OCI-LY3 (cell line): ENCODE measurements around the gene HSD11B2.

Source experiments
- H2AFZ ChIP-seq: fragments of 200-600, 300-600 bp; shearing (Covaris generic); 2 replicates; pipeline ENCODE4 v1.6.0; 2014; ENCODE audit warnings: antibody characterized with exemption, low read depth, low read length
- H3K27ac ChIP-seq: fragments of 200-600, 300-600 bp; sonication (generic); 2 replicates; pipeline ENCODE4 v1.5.1; 2014; ENCODE audit warnings: mild to moderate bottlenecking, low read length, moderate library complexity, mixed read lengths
- H3K27me3 ChIP-seq: fragments of 200-600, 300-600 bp; sonication (generic); 2 replicates; pipeline ENCODE4 v1.6.1; 2014; ENCODE audit warnings: low read depth, low read length, mixed read lengths
- H3K36me3 ChIP-seq: fragments of 200-600, 300-600 bp; sonication (generic); replicated peaks from 2 replicates; pipeline ENCODE3; 2014; ENCODE audit warnings: low read depth, low read length, mixed read lengths
- H3K4me1 ChIP-seq: fragments of 300-600, 200-600 bp; sonication (generic); 2 replicates; pipeline ENCODE4 v1.6.1; 2014; ENCODE audit warnings: low read length, mixed read lengths
- H3K4me2 ChIP-seq: fragments of 200-600, 300-600 bp; sonication (generic); 2 replicates; pipeline ENCODE4 v1.6.1; 2014; ENCODE audit warnings: low read length, mixed read lengths
- H3K4me3 ChIP-seq: fragments of 300-600, 200-600 bp; sonication (generic); 2 replicates; pipeline ENCODE4 v1.5.1; 2014; ENCODE audit warnings: antibody characterized with exemption, mild to moderate bottlenecking, low read length, moderate library complexity
- H3K79me2 ChIP-seq: fragments of 300-600, 200-600 bp; shearing (Covaris generic); 2 replicates; pipeline ENCODE4 v1.6.1; 2014; ENCODE audit warnings: mild to moderate bottlenecking, low read length, mixed read lengths
- H3K9ac ChIP-seq: fragments of 300-600, 200-600 bp; shearing (Covaris generic); 2 replicates; pipeline ENCODE4 v1.6.0; 2014; ENCODE audit warnings: mild to moderate bottlenecking, low read length, moderate library complexity
- H3K9me3 ChIP-seq: fragments of 200-600, 300-600 bp; shearing (Covaris generic); 2 replicates; pipeline ENCODE4 v1.6.1; 2014; ENCODE audit warnings: low read length, mixed read lengths; ENCODE audit not compliant: insufficient read depth
- H4K20me1 ChIP-seq: fragments of 200-600, 300-600 bp; sonication (generic); 2 replicates; pipeline ENCODE4 v1.6.1; 2016; ENCODE audit warnings: low read length, mixed read lengths; ENCODE audit not compliant: insufficient read depth
- CTCF ChIP-seq: fragments of 200-600, 300-600 bp; sonication (generic); IDR thresholded peaks from 2 replicates; pipeline ENCODE4 v1.5.1; 2014; ENCODE audit warnings: antibody characterized with exemption, low read length, low read depth
- EZH2phosphoT487 ChIP-seq: fragments of 200-600 bp; shearing (Covaris generic); IDR thresholded peaks from 2 replicates; pipeline ENCODE4 v1.6.1; 2018; ENCODE audit warnings: antibody characterized with exemption, mixed run types, low read depth

Gene HSD11B2

GRCh38 chr16:67421030-67421429 is 9.9 kb upstream of the HSD11B2 start:
- H3K79me2 ChIP-seq = no peaks in the 10 kb centered on the region
- no peaks in the 10 kb centered on the region for H3K36me3 ChIP-seq
- H3K9ac ChIP-seq = no peak overlapping the region
- no peak overlapping the region for H3K27ac ChIP-seq
- H3K9me3 ChIP-seq = no peaks in the 10 kb centered on the region
- H3K4me2 ChIP-seq = no peak overlapping the region
- H4K20me1 ChIP-seq = no peaks in the 10 kb centered on the region
- peaks cover 25% of the 10 kb centered on the region for H3K27me3 ChIP-seq
- H3K4me1 ChIP-seq = peaks cover 6% of the 10 kb centered on the region; the same call in 1 of the 2 replicates
- no peak overlapping the region for H3K4me3 ChIP-seq
- no peak overlapping the region for H2AFZ ChIP-seq
- no peak for TF ChIP-seq CTCF
- no peak for TF ChIP-seq EZH2phosphoT487

GRCh38 chr16:67423015-67423414 is 7.9 kb upstream of the HSD11B2 start:
- Histone ChIP-seq H3K9ac (no peak overlapping the region), H3K27ac (no peak overlapping the region), H3K4me1 (0 out of 2 replicates have a peak, but pooled peaks cover 2% of the 10 kb centered on the region), H2AFZ (no peak overlapping the region), H3K9me3 (no peaks in the 10 kb centered on the region), H3K79me2 (no peaks in the 10 kb centered on the region), H3K4me3 (no peak overlapping the region), H4K20me1 (no peaks in the 10 kb centered on the region), H3K36me3 (no peaks in the 10 kb centered on the region), H3K4me2 (no peak overlapping the region), H3K27me3 (peaks cover 25% of the 10 kb centered on the region)
- TF ChIP-seq EZH2phosphoT487 (no peak), CTCF (no peak)

GRCh38 chr16:67423611-67424260 is 7.2 kb upstream of the HSD11B2 start:
- Histone ChIP-seq H3K4me1 (0 out of 2 replicates have a peak, but pooled peaks cover 2% of the 10 kb centered on the region), H3K27me3 (peaks cover 25% of the 10 kb centered on the region), H3K9me3 (no peaks in the 10 kb centered on the region), H3K4me3 (no peak overlapping the region), H3K79me2 (no peaks in the 10 kb centered on the region), H4K20me1 (no peaks in the 10 kb centered on the region), H3K4me2 (no peak overlapping the region), H3K9ac (no peak overlapping the region), H2AFZ (no peak overlapping the region), H3K36me3 (no peaks in the 10 kb centered on the region), H3K27ac (no peak overlapping the region)
- TF ChIP-seq EZH2phosphoT487 (no peak), CTCF (no peak)

GRCh38 chr16:67424261-67424615 is 6.7 kb upstream of the HSD11B2 start:
- no peak overlapping the region for H3K9ac ChIP-seq
- no peaks in the 10 kb centered on the region for H3K36me3 ChIP-seq
- peaks cover 25% of the 10 kb centered on the region for H3K27me3 ChIP-seq
- H3K4me1 ChIP-seq = 0 out of 2 replicates have a peak, but pooled peaks cover 2% of the 10 kb centered on the region
- H4K20me1 ChIP-seq = no peaks in the 10 kb centered on the region
- H3K79me2 ChIP-seq = no peaks in the 10 kb centered on the region
- H2AFZ ChIP-seq = no peak overlapping the region
- TF ChIP-seq EZH2phosphoT487 (no peak), CTCF (no peak)
- no peak overlapping the region for H3K4me3 ChIP-seq
- H3K4me2 ChIP-seq = no peak overlapping the region
- no peaks in the 10 kb centered on the region for H3K9me3 ChIP-seq
- no peak overlapping the region for H3K27ac ChIP-seq
